ENCODE measurements around the gene GPR45. TPM values are rescaled to one million over a fixed set of nuclear protein-coding genes. Genes with fewer than 3 reads are reported as not detected.
A peak's percentile ranks its signal among the peaks of the same experiment; 100 is the strongest.

The GPR45 gene
- total and polyA plus RNA-seq, 2 experiments from 2014 or later = not detected

DNA sequence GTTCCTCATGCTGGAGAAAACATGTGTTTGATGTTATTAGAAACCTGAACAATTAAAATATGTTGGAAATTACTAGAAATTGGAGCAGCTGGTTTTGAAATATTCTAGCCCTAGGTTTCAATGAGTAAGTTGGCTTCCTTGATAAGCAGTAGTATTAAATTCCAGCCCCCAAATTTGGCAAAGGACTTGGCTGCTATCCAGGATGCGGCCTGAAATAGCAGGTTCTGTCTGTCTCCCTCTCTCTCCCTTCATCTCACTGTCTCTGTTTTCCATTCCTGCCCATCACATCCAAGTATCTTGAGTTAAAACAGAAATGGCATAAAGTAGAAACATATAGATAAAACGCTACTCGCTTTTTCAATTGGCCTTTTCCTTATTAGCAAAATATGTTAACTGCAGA is 20.9 kb upstream of the GPR45 start:
- H3K27me3 ChIP-seq (replicated peaks; ENCODE audit: insufficient read depth) = peaks cover 61% of the 10 kb centered on the region
- H3K27ac ChIP-seq = no peak overlapping the region
- TF ChIP-seq EZH2phosphoT487 (IDR thresholded peaks at IDR 0.05; ENCODE audit: insufficient read depth, low read depth) = no peak
- no peak for TF ChIP-seq EZH2 (IDR thresholded peaks at IDR 0.05; ENCODE audit: insufficient read depth, poor library complexity, severe bottlenecking)
- 13 to 21% methylated on average over 3 of the region's 3 CpGs for WGBS, 2 experiments (ENCODE audit: low coverage in 1 of 2, low lambda C conversion rate in 2 of 2, missing lambda C conversion rate in 2 of 2)
- no peak overlapping the region for H3K9ac ChIP-seq
- in situ Hi-C loops (cut with MboI) = no loop called here
- no peak overlapping the region for H3K4me3 ChIP-seq
- no peaks in the 10 kb centered on the region for H3K4me1 ChIP-seq (ENCODE audit: insufficient read depth)
- no peak for DNase-seq
- H3F3A ChIP-seq (ENCODE audit: insufficient read depth) = no peaks in the 10 kb centered on the region
- no peaks in the 10 kb centered on the region for H4K20me1 ChIP-seq (ENCODE audit: insufficient read depth)
- no peaks in the 10 kb centered on the region for H3K9me2 ChIP-seq (ENCODE audit: insufficient read depth)
- no peaks in the 10 kb centered on the region for H3K79me2 ChIP-seq (ENCODE audit: insufficient read depth)
- no peaks in the 10 kb centered on the region for H3K9me3 ChIP-seq (ENCODE audit: low read depth)
- H3K4me2 ChIP-seq (ENCODE audit: unreplicated experiment) = no peak overlapping the region
- no peak overlapping the region for H2AFZ ChIP-seq
- no peaks in the 10 kb centered on the region for H3K36me3 ChIP-seq (ENCODE audit: low read depth)

DNA sequence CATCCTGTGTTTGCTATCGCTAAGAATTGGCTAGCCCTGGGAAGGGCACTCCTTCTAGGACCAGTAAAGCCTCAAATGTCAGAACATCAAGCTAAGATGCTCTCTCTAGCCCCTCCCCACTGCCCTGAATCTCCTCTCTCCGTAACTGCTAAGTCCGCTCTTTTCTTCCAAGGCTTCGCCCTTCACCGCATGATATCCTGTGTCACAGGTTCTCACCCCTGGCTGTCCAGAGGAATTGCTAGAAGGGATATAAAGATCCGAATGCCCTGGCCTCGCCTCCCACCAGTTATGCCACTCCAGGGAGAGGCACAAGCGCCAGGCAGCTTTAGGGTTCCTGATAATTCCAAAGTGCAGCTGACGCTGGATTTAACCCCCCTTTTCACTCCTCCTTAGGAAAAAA is 17.1 kb upstream of the GPR45 start:
- no peak overlapping the region for H3K4me2 ChIP-seq (ENCODE audit: unreplicated experiment)
- H3F3A ChIP-seq (ENCODE audit: insufficient read depth) = no peaks in the 10 kb centered on the region
- H3K27ac ChIP-seq = no peak overlapping the region
- H3K4me1 ChIP-seq (ENCODE audit: insufficient read depth) = no peaks in the 10 kb centered on the region
- TF ChIP-seq EZH2phosphoT487 (IDR thresholded peaks at IDR 0.05; ENCODE audit: insufficient read depth, low read depth) = no peak
- no peak for TF ChIP-seq EZH2 (IDR thresholded peaks at IDR 0.05; ENCODE audit: insufficient read depth, poor library complexity, severe bottlenecking)
- 52 to 58% methylated on average over 9 of the region's 9 CpGs for WGBS, 2 experiments (ENCODE audit: low coverage in 1 of 2, low lambda C conversion rate in 2 of 2, missing lambda C conversion rate in 2 of 2)
- no peak overlapping the region for H2AFZ ChIP-seq
- in situ Hi-C loops (cut with MboI) = no loop called here
- no peaks in the 10 kb centered on the region for H4K20me1 ChIP-seq (ENCODE audit: insufficient read depth)
- H3K9me3 ChIP-seq (ENCODE audit: low read depth) = no peaks in the 10 kb centered on the region
- no peak for DNase-seq
- H3K79me2 ChIP-seq (ENCODE audit: insufficient read depth) = no peaks in the 10 kb centered on the region
- H3K36me3 ChIP-seq (ENCODE audit: low read depth) = no peaks in the 10 kb centered on the region
- peaks cover 57% of the 10 kb centered on the region for H3K27me3 ChIP-seq (replicated peaks; ENCODE audit: insufficient read depth)
- no peak overlapping the region for H3K4me3 ChIP-seq
- H3K9me2 ChIP-seq (ENCODE audit: insufficient read depth) = no peaks in the 10 kb centered on the region
- H3K9ac ChIP-seq = no peak overlapping the region

DNA sequence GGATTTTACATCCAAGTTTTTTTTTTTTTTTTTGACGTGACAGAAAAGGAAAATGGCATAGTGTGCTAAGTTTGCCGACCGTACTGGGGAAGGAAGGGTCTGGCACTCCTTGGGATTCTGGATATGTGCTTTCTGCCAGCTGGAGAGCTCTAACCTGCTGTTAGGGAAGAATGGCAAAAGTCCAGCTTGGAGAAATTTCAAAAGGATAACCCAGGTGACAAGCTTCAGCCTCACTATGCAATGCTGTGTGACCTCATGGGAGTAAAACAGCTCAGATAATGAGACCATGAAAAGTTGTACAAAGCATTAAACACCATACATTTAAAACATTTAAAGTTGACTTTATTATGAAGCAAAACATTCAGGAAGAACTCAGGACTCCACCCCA is 10.3 kb upstream of the GPR45 start:
- no peaks in the 10 kb centered on the region for H3K36me3 ChIP-seq (ENCODE audit: low read depth)
- no peaks in the 10 kb centered on the region for H4K20me1 ChIP-seq (ENCODE audit: insufficient read depth)
- no peak overlapping the region for H3K9ac ChIP-seq
- 52 to 62% methylated on average over 3 of the region's 3 CpGs for WGBS, 2 experiments (ENCODE audit: low coverage in 1 of 2, low lambda C conversion rate in 2 of 2, missing lambda C conversion rate in 2 of 2)
- in situ Hi-C loops (cut with MboI) = loop anchor here (5.0 kb wide), 1 partner anchor 119 kb away; no protein-coding TSS in a partner anchor
- DNase-seq = no peak
- no peak overlapping the region for H2AFZ ChIP-seq
- no peak overlapping the region for H3K27ac ChIP-seq
- no peaks in the 10 kb centered on the region for H3K9me2 ChIP-seq (ENCODE audit: insufficient read depth)
- no peaks in the 10 kb centered on the region for H3F3A ChIP-seq (ENCODE audit: insufficient read depth)
- H3K79me2 ChIP-seq (ENCODE audit: insufficient read depth) = no peaks in the 10 kb centered on the region
- no peak overlapping the region for H3K4me3 ChIP-seq
- peaks cover 33% of the 10 kb centered on the region; the same call in 1 of the 2 replicates for H3K27me3 ChIP-seq (replicated peaks; ENCODE audit: insufficient read depth)
- TF ChIP-seq EZH2 (IDR thresholded peaks at IDR 0.05; ENCODE audit: insufficient read depth, poor library complexity, severe bottlenecking) = no peak
- no peak for TF ChIP-seq EZH2phosphoT487 (IDR thresholded peaks at IDR 0.05; ENCODE audit: insufficient read depth, low read depth)
- H3K4me2 ChIP-seq (ENCODE audit: unreplicated experiment) = no peak overlapping the region
- H3K9me3 ChIP-seq (ENCODE audit: low read depth) = no peaks in the 10 kb centered on the region
- H3K4me1 ChIP-seq (ENCODE audit: insufficient read depth) = no peaks in the 10 kb centered on the region

GRCh38 chr2:105235388-105236059 is 6.0 kb upstream of the GPR45 start:
- H3K27ac ChIP-seq = no peak overlapping the region
- H3K79me2 ChIP-seq (ENCODE audit: insufficient read depth) = no peaks in the 10 kb centered on the region
- H3K4me3 ChIP-seq = no peak overlapping the region
- 0 out of 2 replicates have a peak, but pooled peaks cover 12% of the 10 kb centered on the region for H3K27me3 ChIP-seq (replicated peaks; ENCODE audit: insufficient read depth)
- H3K9me2 ChIP-seq (ENCODE audit: insufficient read depth) = no peaks in the 10 kb centered on the region
- peaks cover 11% of the 10 kb centered on the region; the same call in 1 of the 2 replicates for H3F3A ChIP-seq (ENCODE audit: insufficient read depth)
- 14 to 15% methylated on average over 12 of the region's 12 CpGs for WGBS, 2 experiments (ENCODE audit: low coverage in 1 of 2, low lambda C conversion rate in 2 of 2, missing lambda C conversion rate in 2 of 2)
- H3K36me3 ChIP-seq (ENCODE audit: low read depth) = no peaks in the 10 kb centered on the region
- peak overlapping the region; percentile 39 for H3K4me2 ChIP-seq (ENCODE audit: unreplicated experiment)
- no peaks in the 10 kb centered on the region for H4K20me1 ChIP-seq (ENCODE audit: insufficient read depth)
- in situ Hi-C loops (cut with MboI) = no loop called here
- peak; percentile 90 for DNase-seq
- H3K9me3 ChIP-seq (ENCODE audit: low read depth) = no peaks in the 10 kb centered on the region
- peak overlapping the region; percentile 50 for H2AFZ ChIP-seq
- TF ChIP-seq EZH2phosphoT487 (IDR thresholded peaks at IDR 0.05; ENCODE audit: insufficient read depth, low read depth) (no peak), EZH2 (IDR thresholded peaks at IDR 0.05; ENCODE audit: insufficient read depth, poor library complexity, severe bottlenecking) (no peak)
- peaks cover 11% of the 10 kb centered on the region for H3K4me1 ChIP-seq (ENCODE audit: insufficient read depth)
- H3K9ac ChIP-seq = no peak overlapping the region
